Fibroblast of lung (primary cell): ENCODE measurements around the gene CYP24A1. TPM values are rescaled to one million over a fixed set of nuclear protein-coding genes. Genes with fewer than 3 reads are reported as not detected.

Source experiments
- DNase-seq, 2 donors: peaks; one replicate each; pipeline versions ENCODE4 v3.0.0 to v3.0.0-alpha.2; 2010; ENCODE audit warnings: low read depth in 2 of 2
- H2AFZ ChIP-seq: 2 replicates; pipeline ENCODE4 v1.5.1; 2012; ENCODE audit warnings: low read length, control low read depth, inconsistent platforms
- H3K27ac ChIP-seq: 2 replicates; pipeline ENCODE4 v1.5.1; 2011; ENCODE audit warnings: low read length, control low read depth; ENCODE audit not compliant: insufficient read depth
- H3K27me3 ChIP-seq: 2 replicates; pipeline ENCODE4 v1.5.1; 2011; ENCODE audit warnings: mild to moderate bottlenecking, low read length; ENCODE audit not compliant: control insufficient read depth, insufficient read depth
- H3K36me3 ChIP-seq: 2 replicates; pipeline ENCODE4 v1.5.1; 2011; ENCODE audit warnings: low read length; ENCODE audit not compliant: control insufficient read depth, insufficient read depth
- H3K4me1 ChIP-seq: 2 replicates; pipeline ENCODE4 v1.5.1; 2011; ENCODE audit warnings: low read length; ENCODE audit not compliant: control insufficient read depth, insufficient read depth; ENCODE audit errors: extremely low read depth
- H3K4me2 ChIP-seq: 2 replicates; pipeline ENCODE4 v1.5.1; 2011; ENCODE audit warnings: low read length, control low read depth; ENCODE audit not compliant: insufficient read depth; ENCODE audit errors: extremely low read depth
- H3K4me3 ChIP-seq, 4 experiments: fragments of 200-600 bp in 1 of 4; sonication (generic) in 1 of 4; replicated peaks in 1 of 4; 2 replicates each; pipeline ENCODE4 v1.5.1; 2011 to 2016; ENCODE audit warnings: low read length in 4 of 4, low read depth in 3 of 4, mild to moderate bottlenecking in 3 of 4, control low read depth in 2 of 4, inconsistent platforms in 1 of 4, mixed read lengths in 1 of 4; ENCODE audit not compliant: insufficient read depth in 1 of 4; ENCODE audit errors: control extremely low read depth in 1 of 4
- H3K79me2 ChIP-seq: 2 replicates; pipeline ENCODE4 v1.5.1; 2012; ENCODE audit warnings: mild to moderate bottlenecking, low read length, inconsistent platforms; ENCODE audit not compliant: control insufficient read depth, insufficient read depth
- H3K9ac ChIP-seq: 2 replicates; pipeline ENCODE4 v1.5.1; 2011; ENCODE audit warnings: mild to moderate bottlenecking, low read length, control low read depth; ENCODE audit not compliant: insufficient read depth
- H3K9me3 ChIP-seq: 2 replicates; pipeline ENCODE4 v1.5.1; 2012; ENCODE audit warnings: low read depth, low read length; ENCODE audit not compliant: control insufficient read depth, insufficient read depth
- H4K20me1 ChIP-seq: 2 replicates; pipeline ENCODE4 v1.5.1; 2011; ENCODE audit warnings: low read length; ENCODE audit not compliant: control insufficient read depth, insufficient read depth; ENCODE audit errors: extremely low read depth
- CTCF ChIP-seq, 2 donors: IDR thresholded peaks in 1 of 2; conservative IDR thresholded peaks in 1 of 2; 1 replicate in 1 of 2; 2 replicates in 1 of 2; pipeline ENCODE4 v1.5.1; 2011 to 2012; ENCODE audit warnings: low read length in 2 of 2, control low read depth in 1 of 2, inconsistent platforms in 1 of 2, low read depth in 1 of 2, mild to moderate bottlenecking in 1 of 2
- EZH2 ChIP-seq: IDR thresholded peaks from 2 replicates; pipeline ENCODE4 v1.5.1; 2012; ENCODE audit warnings: low read length, control low read depth, mild to moderate bottlenecking; ENCODE audit errors: missing control alignments
- polyA plus RNA-seq, 2 donors: library from polyadenylated mRNA; depleted of rRNA in 1 of 2; stranded (reverse) in 1 of 2; unstranded in 1 of 2; fragments of >200 nt; gene quantifications; 2 replicates each; pipeline ENCODE4 v1.2.1, GENCODE V29; 2011 to 2012; ENCODE audit warnings: missing spikeins in 1 of 2
- total RNA-seq: library from RNA; depleted of rRNA; stranded (reverse); fragments of >200 nt; gene quantifications from 2 replicates; pipeline ENCODE4 v1.2.1, GENCODE V29; 2014

CYP24A1 gene
- total and polyA plus RNA-seq, 2 donors (not counting 1 experiment from before 2014, with no cell fraction given) = not detected

- no peak for DNase-seq
- no peak overlapping the region for H3K27ac ChIP-seq
Measured at GRCh38 chr20:54189630-54190029, 15.8 kb upstream of the CYP24A1 start.

GRCh38 chr20:54188132-54188849, 14.5 kb upstream of the CYP24A1 start:
- Histone ChIP-seq H3K36me3 (no peaks in the 10 kb centered on the region), H3K4me1 (no peaks in the 10 kb centered on the region), H3K4me3 (no peak overlapping the region), H3K27me3 (no peaks in the 10 kb centered on the region), H2AFZ (no peak overlapping the region), H4K20me1 (no peaks in the 10 kb centered on the region), H3K9ac (no peak overlapping the region), H3K4me2 (no peak overlapping the region), H3K27ac (no peak overlapping the region), H3K79me2 (no peaks in the 10 kb centered on the region), H3K9me3 (no peaks in the 10 kb centered on the region)
- no peak for TF ChIP-seq CTCF (conservative IDR thresholded peaks at IDR 0.05 in 1 of 2, IDR thresholded peaks at IDR 0.05 in 1 of 2; ENCODE audit: low read depth in 1 of 2, low read length in 2 of 2)
- TF ChIP-seq EZH2 = no peak
- DNase-seq = no peak

More at GRCh38 chr20:54189630-54190029, 15.8 kb upstream of the CYP24A1 start:
- Histone ChIP-seq H3K27me3 (no peaks in the 10 kb centered on the region), H3K4me1 (no peaks in the 10 kb centered on the region), H3K4me3 (no peak overlapping the region), H3K9ac (no peak overlapping the region), H3K4me2 (no peak overlapping the region), H3K79me2 (no peaks in the 10 kb centered on the region), H3K9me3 (no peaks in the 10 kb centered on the region), H2AFZ (no peak overlapping the region), H4K20me1 (no peaks in the 10 kb centered on the region), H3K36me3 (no peaks in the 10 kb centered on the region)
- TF ChIP-seq CTCF (conservative IDR thresholded peaks at IDR 0.05 in 1 of 2, IDR thresholded peaks at IDR 0.05 in 1 of 2; ENCODE audit: low read depth in 1 of 2, low read length in 2 of 2) = no peak
- no peak for TF ChIP-seq EZH2

- Histone ChIP-seq H3K27me3 (no peaks in the 10 kb centered on the region), H3K79me2 (no peaks in the 10 kb centered on the region), H3K4me3 (no peak overlapping the region), H4K20me1 (no peaks in the 10 kb centered on the region), H3K27ac (no peak overlapping the region), H3K4me2 (no peak overlapping the region), H2AFZ (no peak overlapping the region), H3K4me1 (no peaks in the 10 kb centered on the region), H3K9me3 (no peaks in the 10 kb centered on the region), H3K36me3 (no peaks in the 10 kb centered on the region), H3K9ac (no peak overlapping the region)
- DNase-seq = no peak
- TF ChIP-seq CTCF (conservative IDR thresholded peaks at IDR 0.05 in 1 of 2, IDR thresholded peaks at IDR 0.05 in 1 of 2; ENCODE audit: low read depth in 1 of 2, low read length in 2 of 2) = no peak
- no peak for TF ChIP-seq EZH2
Measured at GRCh38 chr20:54184904-54185626, 11.3 kb upstream of the CYP24A1 start.
